A673 (cell line): ENCODE data around the gene PSMC5.

Experiments used
- EZH2 ChIP-seq: fragments of 200-600 bp; sonication (generic); IDR thresholded peaks from 2 replicates; pipeline ENCODE4 v1.6.1; 2017; ENCODE audit warnings: borderline replicate concordance, low read depth, mild to moderate bottlenecking, mixed read lengths, antibody characterized with exemption, low read length; ENCODE audit not compliant: poor library complexity, severe bottlenecking
- TF ChIP-seq, protein P1 (sequence below): fragments of 300-800, 200-600 bp; sonication (generic); conservative IDR thresholded peaks from 2 replicates; pipeline ENCODE4 v1.5.1; 2017; ENCODE audit warnings: low read depth, mild to moderate bottlenecking, antibody characterized with exemption, low read length, moderate library complexity, mixed read lengths

DNA sequence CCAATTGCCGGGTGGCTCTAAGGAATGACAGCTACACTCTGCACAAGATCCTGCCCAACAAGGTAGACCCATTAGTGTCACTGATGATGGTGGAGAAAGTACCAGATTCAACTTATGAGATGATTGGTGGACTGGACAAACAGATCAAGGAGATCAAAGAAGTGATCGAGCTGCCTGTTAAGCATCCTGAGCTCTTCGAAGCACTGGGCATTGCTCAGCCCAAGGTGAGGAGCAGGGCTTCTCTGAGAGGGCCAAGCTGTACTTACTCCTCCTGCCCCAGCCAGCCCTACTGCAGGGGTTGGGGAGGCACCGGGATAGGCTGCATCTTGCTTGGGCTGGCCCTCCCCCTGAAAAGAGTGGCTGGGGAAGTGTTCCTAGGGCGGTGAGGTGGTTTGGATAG is 3.0 kb downstream of the PSMC5 start:
- TF ChIP-seq, protein P1, sequence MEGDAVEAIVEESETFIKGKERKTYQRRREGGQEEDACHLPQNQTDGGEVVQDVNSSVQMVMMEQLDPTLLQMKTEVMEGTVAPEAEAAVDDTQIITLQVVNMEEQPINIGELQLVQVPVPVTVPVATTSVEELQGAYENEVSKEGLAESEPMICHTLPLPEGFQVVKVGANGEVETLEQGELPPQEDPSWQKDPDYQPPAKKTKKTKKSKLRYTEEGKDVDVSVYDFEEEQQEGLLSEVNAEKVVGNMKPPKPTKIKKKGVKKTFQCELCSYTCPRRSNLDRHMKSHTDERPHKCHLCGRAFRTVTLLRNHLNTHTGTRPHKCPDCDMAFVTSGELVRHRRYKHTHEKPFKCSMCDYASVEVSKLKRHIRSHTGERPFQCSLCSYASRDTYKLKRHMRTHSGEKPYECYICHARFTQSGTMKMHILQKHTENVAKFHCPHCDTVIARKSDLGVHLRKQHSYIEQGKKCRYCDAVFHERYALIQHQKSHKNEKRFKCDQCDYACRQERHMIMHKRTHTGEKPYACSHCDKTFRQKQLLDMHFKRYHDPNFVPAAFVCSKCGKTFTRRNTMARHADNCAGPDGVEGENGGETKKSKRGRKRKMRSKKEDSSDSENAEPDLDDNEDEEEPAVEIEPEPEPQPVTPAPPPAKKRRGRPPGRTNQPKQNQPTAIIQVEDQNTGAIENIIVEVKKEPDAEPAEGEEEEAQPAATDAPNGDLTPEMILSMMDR: no peak
- TF ChIP-seq EZH2: no peak
